Gastrocnemius medialis (tissue), 4 donors: ENCODE measurements around the gene HSFX2.

Source experiments
- POLR2A ChIP-seq, 2 donors: fragments of 450-650 bp; IDR thresholded peaks; one replicate each; pipeline ENCODE4 v1.6.1; 2017; ENCODE audit warnings: antibody characterized with exemption in 2 of 2, mild to moderate bottlenecking in 2 of 2, moderate library complexity in 2 of 2
- TF ChIP-seq, protein P1 (sequence below), 5 experiments: fragments of 450-650 bp in 3 of 5; fragments of 200-600 bp in 2 of 5; sonication (generic) in 2 of 5; IDR thresholded peaks in 4 of 5; conservative IDR thresholded peaks in 1 of 5; 1 replicate in 4 of 5; 2 replicates in 1 of 5; pipeline ENCODE4 v1.5.1; 2016 to 2019; ENCODE audit warnings: antibody characterized with exemption in 5 of 5, mild to moderate bottlenecking in 3 of 5, moderate library complexity in 3 of 5

DNA sequence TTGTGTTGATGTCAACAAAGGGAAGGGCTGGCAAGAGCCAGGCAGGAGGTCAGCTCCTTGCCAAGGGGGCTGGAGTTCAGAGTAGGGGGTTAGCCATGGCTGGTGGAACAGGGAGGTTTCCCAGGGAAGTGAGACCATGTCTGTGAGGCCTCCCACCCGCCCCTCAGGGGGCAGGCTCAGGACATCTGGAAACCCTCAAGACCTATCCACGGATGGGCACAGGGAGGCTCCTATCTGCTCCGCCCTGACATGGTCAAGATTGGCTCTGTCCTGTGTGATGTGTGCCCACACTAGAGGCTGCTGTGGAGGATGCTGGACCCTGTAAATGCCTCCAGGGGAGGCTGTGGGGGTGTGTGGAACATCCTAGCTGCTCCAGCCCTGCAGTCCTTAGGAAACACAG, 44.5 kb upstream of the HSFX2 start:
- no peak for TF ChIP-seq POLR2A (IDR thresholded peaks at IDR 0.05)
- TF ChIP-seq, protein P1, sequence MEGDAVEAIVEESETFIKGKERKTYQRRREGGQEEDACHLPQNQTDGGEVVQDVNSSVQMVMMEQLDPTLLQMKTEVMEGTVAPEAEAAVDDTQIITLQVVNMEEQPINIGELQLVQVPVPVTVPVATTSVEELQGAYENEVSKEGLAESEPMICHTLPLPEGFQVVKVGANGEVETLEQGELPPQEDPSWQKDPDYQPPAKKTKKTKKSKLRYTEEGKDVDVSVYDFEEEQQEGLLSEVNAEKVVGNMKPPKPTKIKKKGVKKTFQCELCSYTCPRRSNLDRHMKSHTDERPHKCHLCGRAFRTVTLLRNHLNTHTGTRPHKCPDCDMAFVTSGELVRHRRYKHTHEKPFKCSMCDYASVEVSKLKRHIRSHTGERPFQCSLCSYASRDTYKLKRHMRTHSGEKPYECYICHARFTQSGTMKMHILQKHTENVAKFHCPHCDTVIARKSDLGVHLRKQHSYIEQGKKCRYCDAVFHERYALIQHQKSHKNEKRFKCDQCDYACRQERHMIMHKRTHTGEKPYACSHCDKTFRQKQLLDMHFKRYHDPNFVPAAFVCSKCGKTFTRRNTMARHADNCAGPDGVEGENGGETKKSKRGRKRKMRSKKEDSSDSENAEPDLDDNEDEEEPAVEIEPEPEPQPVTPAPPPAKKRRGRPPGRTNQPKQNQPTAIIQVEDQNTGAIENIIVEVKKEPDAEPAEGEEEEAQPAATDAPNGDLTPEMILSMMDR (IDR thresholded peaks at IDR 0.05 in 4 of 5, conservative IDR thresholded peaks at IDR 0.05 in 1 of 5): no peak
